DOHH2 (cell line): ENCODE results near the gene GOLIM4.

Experiments
- H3F3A ChIP-seq: fragments of 200-600 bp; sonication (generic), shearing (Covaris generic); 2 replicates; pipeline ENCODE4 v1.6.0; 2016; ENCODE audit warnings: antibody characterized with exemption, mild to moderate bottlenecking; ENCODE audit not compliant: control insufficient read depth, insufficient read depth
- H3K27ac ChIP-seq: fragments of 200-600 bp; sonication (generic); 2 replicates; pipeline ENCODE4 v1.5.1; 2014; ENCODE audit warnings: low read depth, mild to moderate bottlenecking, low read length, moderate library complexity
- H3K27me3 ChIP-seq: fragments of 200-600 bp; sonication (generic); 2 replicates; pipeline ENCODE4 v1.6.1; 2014; ENCODE audit warnings: mild to moderate bottlenecking, low read length, mixed read lengths; ENCODE audit not compliant: control insufficient read depth
- H3K36me3 ChIP-seq: fragments of 200-600 bp; sonication (generic); 2 replicates; pipeline ENCODE4 v1.6.1; 2014; ENCODE audit warnings: mild to moderate bottlenecking, low read length, moderate library complexity, mixed read lengths; ENCODE audit not compliant: control insufficient read depth
- H3K4me1 ChIP-seq: fragments of 200-600 bp; sonication (generic); 2 replicates; pipeline ENCODE4 v1.6.1; 2014; ENCODE audit warnings: mild to moderate bottlenecking, low read length, mixed read lengths; ENCODE audit not compliant: control insufficient read depth
- H3K4me2 ChIP-seq: fragments of 200-600 bp; sonication (generic); 2 replicates; pipeline ENCODE4 v1.6.0; 2014; ENCODE audit warnings: mild to moderate bottlenecking, low read length, moderate library complexity
- H3K4me3 ChIP-seq: fragments of 200-600 bp; sonication (generic); 2 replicates; pipeline ENCODE4 v1.5.1; 2014; ENCODE audit warnings: mild to moderate bottlenecking, low read length, mixed read lengths
- H3K79me2 ChIP-seq: fragments of 200-600 bp; sonication (generic); 2 replicates; pipeline ENCODE4 v1.6.1; 2014; ENCODE audit warnings: mild to moderate bottlenecking, low read length, mixed read lengths; ENCODE audit not compliant: control insufficient read depth
- H3K9me2 ChIP-seq: fragments of 200-600 bp; sonication (generic); replicated peaks from 2 replicates; pipeline ENCODE4 v1.6.1; 2014; ENCODE audit warnings: mild to moderate bottlenecking, low read length, mixed read lengths; ENCODE audit not compliant: control insufficient read depth
- H3K9me3 ChIP-seq: fragments of 200-600 bp; sonication (generic); 2 replicates; pipeline ENCODE4 v1.6.1; 2014; ENCODE audit warnings: antibody characterized with exemption, low read length, mixed read lengths; ENCODE audit not compliant: control insufficient read depth, insufficient read depth
- H4K20me1 ChIP-seq: fragments of 200-600 bp; sonication (generic); 2 replicates; pipeline ENCODE4 v1.6.0; 2014; ENCODE audit warnings: low read depth, mild to moderate bottlenecking, antibody characterized with exemption, low read length, moderate library complexity; ENCODE audit not compliant: control insufficient read depth, insufficient read depth
- EZH2phosphoT487 ChIP-seq: fragments of 200-600 bp; sonication (generic); IDR thresholded peaks from 2 replicates; pipeline ENCODE4 v1.6.1; 2017; ENCODE audit warnings: borderline replicate concordance, mild to moderate bottlenecking, antibody characterized with exemption, low read length, moderate library complexity, mixed read lengths
- TF ChIP-seq, protein P1 (sequence below): fragments of 200-600 bp; sonication (generic); IDR thresholded peaks from one replicate; pipeline ENCODE4 v1.5.1; 2014; ENCODE audit warnings: antibody characterized with exemption, mild to moderate bottlenecking, low read depth, low read length; ENCODE audit not compliant: poor library complexity, severe bottlenecking

The GOLIM4 gene

GRCh38 chr3:167973901-167974300, 121.8 kb downstream of the GOLIM4 start:
- no peaks in the 10 kb centered on the region for H3K79me2 ChIP-seq
- H3K9me3 ChIP-seq = no peaks in the 10 kb centered on the region; the same call in 1 of the 2 replicates
- H3K36me3 ChIP-seq = no peaks in the 10 kb centered on the region
- H3K4me3 ChIP-seq = no peak overlapping the region
- H3K4me1 ChIP-seq = no peaks in the 10 kb centered on the region
- no peaks in the 10 kb centered on the region; the same call in 1 of the 2 replicates for H3K27me3 ChIP-seq
- TF ChIP-seq, protein P1, sequence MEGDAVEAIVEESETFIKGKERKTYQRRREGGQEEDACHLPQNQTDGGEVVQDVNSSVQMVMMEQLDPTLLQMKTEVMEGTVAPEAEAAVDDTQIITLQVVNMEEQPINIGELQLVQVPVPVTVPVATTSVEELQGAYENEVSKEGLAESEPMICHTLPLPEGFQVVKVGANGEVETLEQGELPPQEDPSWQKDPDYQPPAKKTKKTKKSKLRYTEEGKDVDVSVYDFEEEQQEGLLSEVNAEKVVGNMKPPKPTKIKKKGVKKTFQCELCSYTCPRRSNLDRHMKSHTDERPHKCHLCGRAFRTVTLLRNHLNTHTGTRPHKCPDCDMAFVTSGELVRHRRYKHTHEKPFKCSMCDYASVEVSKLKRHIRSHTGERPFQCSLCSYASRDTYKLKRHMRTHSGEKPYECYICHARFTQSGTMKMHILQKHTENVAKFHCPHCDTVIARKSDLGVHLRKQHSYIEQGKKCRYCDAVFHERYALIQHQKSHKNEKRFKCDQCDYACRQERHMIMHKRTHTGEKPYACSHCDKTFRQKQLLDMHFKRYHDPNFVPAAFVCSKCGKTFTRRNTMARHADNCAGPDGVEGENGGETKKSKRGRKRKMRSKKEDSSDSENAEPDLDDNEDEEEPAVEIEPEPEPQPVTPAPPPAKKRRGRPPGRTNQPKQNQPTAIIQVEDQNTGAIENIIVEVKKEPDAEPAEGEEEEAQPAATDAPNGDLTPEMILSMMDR = no peak
- no peak for TF ChIP-seq EZH2phosphoT487
- H4K20me1 ChIP-seq = no peaks in the 10 kb centered on the region
- H3K4me2 ChIP-seq = no peak overlapping the region
- no peaks in the 10 kb centered on the region for H3F3A ChIP-seq
- no peaks in the 10 kb centered on the region for H3K9me2 ChIP-seq
- H3K27ac ChIP-seq = no peak overlapping the region

GRCh38 chr3:167973046-167973445, 122.7 kb downstream of the GOLIM4 start:
- H3K4me1 ChIP-seq = no peaks in the 10 kb centered on the region

GRCh38 chr3:167972502-167972901, 123.2 kb downstream of the GOLIM4 start:
- H3K9me2 ChIP-seq = no peaks in the 10 kb centered on the region
- H3K36me3 ChIP-seq = no peaks in the 10 kb centered on the region
- peaks cover 3% of the 10 kb centered on the region; the same call in 1 of the 2 replicates for H3K27me3 ChIP-seq
- H4K20me1 ChIP-seq = no peaks in the 10 kb centered on the region
- H3K4me2 ChIP-seq = no peak overlapping the region
- no peaks in the 10 kb centered on the region for H3K79me2 ChIP-seq
- TF ChIP-seq, protein P1 = no peak
- TF ChIP-seq EZH2phosphoT487 = no peak
- H3K4me3 ChIP-seq = no peak overlapping the region
- no peaks in the 10 kb centered on the region for H3F3A ChIP-seq
- H3K4me1 ChIP-seq = no peaks in the 10 kb centered on the region
- H3K9me3 ChIP-seq = no peaks in the 10 kb centered on the region; the same call in 1 of the 2 replicates
- no peak overlapping the region for H3K27ac ChIP-seq

More at GRCh38 chr3:167973046-167973445, 122.7 kb downstream of the GOLIM4 start:
- Histone ChIP-seq H3K36me3 (no peaks in the 10 kb centered on the region), H4K20me1 (no peaks in the 10 kb centered on the region), H3K9me3 (no peaks in the 10 kb centered on the region; the same call in 1 of the 2 replicates), H3F3A (no peaks in the 10 kb centered on the region), H3K9me2 (no peaks in the 10 kb centered on the region), H3K27me3 (peaks cover 3% of the 10 kb centered on the region; the same call in 1 of the 2 replicates), H3K79me2 (no peaks in the 10 kb centered on the region), H3K4me3 (no peak overlapping the region), H3K27ac (no peak overlapping the region), H3K4me2 (no peak overlapping the region)
- TF ChIP-seq, protein P1 = no peak
- TF ChIP-seq EZH2phosphoT487 = no peak
